A549 (cell line): Measurements from ENCODE around the gene PHAF1.

Experiments used
- CHD4 ChIP-seq: fragments of 200-600 bp; sonication (generic); IDR thresholded peaks from 2 replicates; pipeline ENCODE4 v1.6.1; 2016; ENCODE audit warnings: antibody characterized with exemption, mild to moderate bottlenecking, borderline replicate concordance
- EP300 ChIP-seq, 2 experiments: fragments of >200 bp; sonication (Bioruptor Twin); formaldehyde crosslinking; IDR thresholded peaks; 2 replicates in 1 of 2; 3 replicates in 1 of 2; pipeline ENCODE4 v1.6.1; 2016 to 2017
- HDAC2 ChIP-seq: fragments of 200-600 bp; sonication (generic); IDR thresholded peaks from 2 replicates; pipeline ENCODE4 v1.6.1; 2016
- TF ChIP-seq, protein P1 (sequence below): fragments of >200 bp; sonication (Bioruptor Twin); formaldehyde crosslinking; IDR thresholded peaks from 3 replicates; pipeline ENCODE4 v1.5.1; 2016
- TF ChIP-seq, protein P2 (sequence below): fragments of 150-350 bp; IDR thresholded peaks from 2 replicates; pipeline ENCODE4 v1.6.1; 2014; ENCODE audit warnings: low read depth, mild to moderate bottlenecking, low read length
- TF ChIP-seq, protein P3 (sequence below): fragments of 250-450 bp; sonication (Bioruptor Pico); IDR thresholded peaks from 2 replicates; pipeline ENCODE4 v1.5.0; 2021; ENCODE audit warnings: mild to moderate bottlenecking, moderate library complexity, borderline replicate concordance

DNA sequence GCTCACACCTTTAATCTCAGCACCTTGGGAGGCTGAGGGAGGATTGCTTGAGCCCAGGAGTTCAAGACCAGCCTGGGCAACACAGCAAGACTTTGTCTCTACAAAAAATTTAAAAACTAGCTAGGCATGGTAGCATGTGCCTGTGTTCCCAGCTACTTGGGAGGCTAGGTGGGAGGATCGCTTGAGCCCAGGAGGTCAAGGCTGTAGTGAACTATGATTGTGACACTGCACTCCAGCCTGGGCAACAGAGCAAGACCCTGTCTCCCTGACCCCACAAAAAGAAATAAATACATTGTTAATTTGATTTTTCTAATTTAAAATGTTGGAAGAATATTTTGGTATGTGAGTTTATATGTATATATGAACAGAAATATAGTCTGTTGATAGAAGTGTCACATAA lies 22.4 kb upstream of the PHAF1 start:
- TF ChIP-seq, protein P1, sequence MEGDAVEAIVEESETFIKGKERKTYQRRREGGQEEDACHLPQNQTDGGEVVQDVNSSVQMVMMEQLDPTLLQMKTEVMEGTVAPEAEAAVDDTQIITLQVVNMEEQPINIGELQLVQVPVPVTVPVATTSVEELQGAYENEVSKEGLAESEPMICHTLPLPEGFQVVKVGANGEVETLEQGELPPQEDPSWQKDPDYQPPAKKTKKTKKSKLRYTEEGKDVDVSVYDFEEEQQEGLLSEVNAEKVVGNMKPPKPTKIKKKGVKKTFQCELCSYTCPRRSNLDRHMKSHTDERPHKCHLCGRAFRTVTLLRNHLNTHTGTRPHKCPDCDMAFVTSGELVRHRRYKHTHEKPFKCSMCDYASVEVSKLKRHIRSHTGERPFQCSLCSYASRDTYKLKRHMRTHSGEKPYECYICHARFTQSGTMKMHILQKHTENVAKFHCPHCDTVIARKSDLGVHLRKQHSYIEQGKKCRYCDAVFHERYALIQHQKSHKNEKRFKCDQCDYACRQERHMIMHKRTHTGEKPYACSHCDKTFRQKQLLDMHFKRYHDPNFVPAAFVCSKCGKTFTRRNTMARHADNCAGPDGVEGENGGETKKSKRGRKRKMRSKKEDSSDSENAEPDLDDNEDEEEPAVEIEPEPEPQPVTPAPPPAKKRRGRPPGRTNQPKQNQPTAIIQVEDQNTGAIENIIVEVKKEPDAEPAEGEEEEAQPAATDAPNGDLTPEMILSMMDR = no peak
- TF ChIP-seq EP300 (IDR thresholded peaks at IDR 0.05) (no peak), CHD4 (no peak), HDAC2 (no peak)
- TF ChIP-seq, protein P2, sequence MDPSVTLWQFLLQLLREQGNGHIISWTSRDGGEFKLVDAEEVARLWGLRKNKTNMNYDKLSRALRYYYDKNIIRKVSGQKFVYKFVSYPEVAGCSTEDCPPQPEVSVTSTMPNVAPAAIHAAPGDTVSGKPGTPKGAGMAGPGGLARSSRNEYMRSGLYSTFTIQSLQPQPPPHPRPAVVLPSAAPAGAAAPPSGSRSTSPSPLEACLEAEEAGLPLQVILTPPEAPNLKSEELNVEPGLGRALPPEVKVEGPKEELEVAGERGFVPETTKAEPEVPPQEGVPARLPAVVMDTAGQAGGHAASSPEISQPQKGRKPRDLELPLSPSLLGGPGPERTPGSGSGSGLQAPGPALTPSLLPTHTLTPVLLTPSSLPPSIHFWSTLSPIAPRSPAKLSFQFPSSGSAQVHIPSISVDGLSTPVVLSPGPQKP = no peak
- TF ChIP-seq, protein P3, sequence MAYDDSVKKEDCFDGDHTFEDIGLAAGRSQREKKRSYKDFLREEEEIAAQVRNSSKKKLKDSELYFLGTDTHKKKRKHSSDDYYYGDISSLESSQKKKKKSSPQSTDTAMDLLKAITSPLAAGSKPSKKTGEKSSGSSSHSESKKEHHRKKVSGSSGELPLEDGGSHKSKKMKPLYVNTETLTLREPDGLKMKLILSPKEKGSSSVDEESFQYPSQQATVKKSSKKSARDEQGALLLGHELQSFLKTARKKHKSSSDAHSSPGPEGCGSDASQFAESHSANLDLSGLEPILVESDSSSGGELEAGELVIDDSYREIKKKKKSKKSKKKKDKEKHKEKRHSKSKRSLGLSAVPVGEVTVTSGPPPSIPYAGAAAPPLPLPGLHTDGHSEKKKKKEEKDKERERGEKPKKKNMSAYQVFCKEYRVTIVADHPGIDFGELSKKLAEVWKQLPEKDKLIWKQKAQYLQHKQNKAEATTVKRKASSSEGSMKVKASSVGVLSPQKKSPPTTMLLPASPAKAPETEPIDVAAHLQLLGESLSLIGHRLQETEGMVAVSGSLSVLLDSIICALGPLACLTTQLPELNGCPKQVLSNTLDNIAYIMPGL (CRISPR knock-in tag) = no peak
